HG03060 (cell line): ENCODE data around the gene CALHM5.

Experiments
- ATAC-seq: cut with Tn5 transposase; IDR thresholded peaks from one replicate; pipeline ENCODE4 v1.9.1; 2021; ENCODE audit warnings: low read depth, moderate number of reproducible peaks; ENCODE audit not compliant: unreplicated experiment

CALHM5 gene

GRCh38 chr6:116545651-116546050 lies 34.2 kb downstream of the CALHM5 start, which contains the start of gene TRAPPC3L:
TRAPPC3L (minus strand) TSS chr6:116545684; CDS start chr6:116545514, 170 bp downstream.
- no peak for ATAC-seq

GRCh38 chr6:116547358-116547757 lies 35.9 kb downstream of the CALHM5 start:
- no peak for ATAC-seq

GRCh38 chr6:116550796-116551195 lies 39.4 kb downstream of the CALHM5 start:
- ATAC-seq = no peak

- no peak for ATAC-seq
Measured at GRCh38 chr6:116553451-116553850, 42.0 kb downstream of the CALHM5 start, which contains the start of gene CALHM4. CALHM4 (plus strand) TSS chr6:116553751; CDS start chr6:116553794, 43 bp downstream.

GRCh38 chr6:116556065-116556464 lies 44.6 kb downstream of the CALHM5 start:
- ATAC-seq = no peak

GRCh38 chr6:116556814-116557415 lies 45.5 kb downstream of the CALHM5 start:
- ATAC-seq = no peak

GRCh38 chr6:116557893-116558292 lies 46.5 kb downstream of the CALHM5 start:
- ATAC-seq = no peak

- no peak for ATAC-seq
Measured at GRCh38 chr6:116560130-116560529, 48.7 kb downstream of the CALHM5 start.

- no peak for ATAC-seq
Measured at GRCh38 chr6:116561377-116562018, 50.1 kb downstream of the CALHM5 start.

- no peak for ATAC-seq
Measured at GRCh38 chr6:116562019-116562403, 50.6 kb downstream of the CALHM5 start.

- ATAC-seq = no peak
Measured at GRCh38 chr6:116562614-116563013, 51.2 kb downstream of the CALHM5 start.

GRCh38 chr6:116563830-116564229 lies 52.4 kb downstream of the CALHM5 start:
- ATAC-seq = no peak

- no peak for ATAC-seq
Measured at GRCh38 chr6:116564311-116564710, 52.9 kb downstream of the CALHM5 start.

- ATAC-seq = no peak
Measured at GRCh38 chr6:116564921-116565872, 53.8 kb downstream of the CALHM5 start.

GRCh38 chr6:116568111-116568510 lies 56.7 kb downstream of the CALHM5 start:
- ATAC-seq = no peak

- no peak for ATAC-seq
Measured at GRCh38 chr6:116568821-116569755, 57.6 kb downstream of the CALHM5 start.

GRCh38 chr6:116570856-116571682 lies 59.6 kb downstream of the CALHM5 start, which contains the start of gene RWDD1:
RWDD1 (plus strand) TSS chr6:116571504; CDS start chr6:116571583, 79 bp downstream.
- ATAC-seq = peak; percentile 86

GRCh38 chr6:116571683-116572000 lies 60.2 kb downstream of the CALHM5 start:
- no peak for ATAC-seq

GRCh38 chr6:116572162-116572561 lies 60.7 kb downstream of the CALHM5 start:
- no peak for ATAC-seq
